ENCODE measurements around the gene FHL5.

DNA sequence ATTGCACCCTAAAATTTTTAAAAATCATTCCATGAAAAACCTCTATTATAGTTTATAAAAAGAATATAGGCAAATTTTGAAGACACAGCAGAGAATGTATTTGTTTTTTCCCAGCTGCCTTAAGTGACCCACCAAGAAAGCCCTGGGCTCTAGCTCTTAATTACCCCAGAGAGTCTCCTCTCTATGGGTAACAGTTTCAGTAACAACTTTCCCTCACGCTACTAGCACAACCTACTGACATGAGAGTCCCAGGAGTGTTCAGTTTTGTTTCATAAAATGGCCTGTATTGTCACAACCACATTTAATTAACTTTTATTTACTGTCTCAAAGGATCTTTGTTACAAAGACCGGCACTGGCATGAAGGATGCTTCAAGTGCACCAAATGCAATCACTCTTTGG is 41.5 kb downstream of the FHL5 start:
- TF ChIP-seq, protein P1, sequence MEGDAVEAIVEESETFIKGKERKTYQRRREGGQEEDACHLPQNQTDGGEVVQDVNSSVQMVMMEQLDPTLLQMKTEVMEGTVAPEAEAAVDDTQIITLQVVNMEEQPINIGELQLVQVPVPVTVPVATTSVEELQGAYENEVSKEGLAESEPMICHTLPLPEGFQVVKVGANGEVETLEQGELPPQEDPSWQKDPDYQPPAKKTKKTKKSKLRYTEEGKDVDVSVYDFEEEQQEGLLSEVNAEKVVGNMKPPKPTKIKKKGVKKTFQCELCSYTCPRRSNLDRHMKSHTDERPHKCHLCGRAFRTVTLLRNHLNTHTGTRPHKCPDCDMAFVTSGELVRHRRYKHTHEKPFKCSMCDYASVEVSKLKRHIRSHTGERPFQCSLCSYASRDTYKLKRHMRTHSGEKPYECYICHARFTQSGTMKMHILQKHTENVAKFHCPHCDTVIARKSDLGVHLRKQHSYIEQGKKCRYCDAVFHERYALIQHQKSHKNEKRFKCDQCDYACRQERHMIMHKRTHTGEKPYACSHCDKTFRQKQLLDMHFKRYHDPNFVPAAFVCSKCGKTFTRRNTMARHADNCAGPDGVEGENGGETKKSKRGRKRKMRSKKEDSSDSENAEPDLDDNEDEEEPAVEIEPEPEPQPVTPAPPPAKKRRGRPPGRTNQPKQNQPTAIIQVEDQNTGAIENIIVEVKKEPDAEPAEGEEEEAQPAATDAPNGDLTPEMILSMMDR (IDR thresholded peaks at IDR 0.05), result no peak
- no peak for TF ChIP-seq ZFX (IDR thresholded peaks at IDR 0.05; ENCODE audit: borderline replicate concordance)
